K562 (cell line): ENCODE measurements around the gene DIAPH3. TPM values are rescaled to one million over a fixed set of nuclear protein-coding genes. Genes with fewer than 3 reads are reported as not detected.
A peak's percentile ranks its signal among the peaks of the same experiment; 100 is the strongest.

Source experiments
- ATAC-seq: fragments of 200-7000 bp; cut with Tn5 transposase; 3 replicates; pipeline ENCODE4 v1.9.1; 2020; ENCODE audit warnings: moderate library complexity
- BruUV-seq: library from RNA; stranded (reverse); fragments of 400-500 nt; replicated peaks from 2 replicates; lab custom pipeline; 2021; lab: Mats Ljungman, UMichigan
- CTCF ChIA-PET: fragments of 300-600 bp; formaldehyde crosslinking; extraction: SDS; loops from one replicate; lab custom pipeline; 2021; ENCODE audit warnings: low intra/inter-chr PET ratio; lab: Yijun Ruan, JAX
- POLR2A ChIA-PET: fragments of 300-600, 350-650 bp; sonication (Branson Sonifier 250); formaldehyde crosslinking; extraction: SDS; loops from one replicate; lab custom pipeline; 2021; ENCODE audit warnings: antibody characterized with exemption, inconsistent platforms; lab: Yijun Ruan, JAX
- DNase-seq, 4 experiments: peaks; one replicate each; pipeline versions ENCODE4 v3.0.0 to v3.0.0-alpha.2; 2011 to 2018; ENCODE audit warnings: low spot score in 3 of 4, mixed read lengths in 3 of 4; ENCODE audit errors: extremely low read depth in 1 of 4
- FAIRE-seq: peaks from 2 replicates; lab custom pipeline; 2011; peaks lifted over from hg19 to GRCh38; lab: Jason Lieb, UNC
- H2AFZ ChIP-seq: 2 replicates; pipeline ENCODE4 v1.6.0; 2011; ENCODE audit warnings: low read depth, low read length, control low read depth, inconsistent platforms
- H3K27ac ChIP-seq: fragments of 200-600 bp; 3 replicates; pipeline ENCODE4 v1.8.0; 2011; ENCODE audit warnings: low read depth, mild to moderate bottlenecking, control low read depth, inconsistent platforms, low read length, moderate library complexity, mixed read lengths; ENCODE audit errors: extremely low read depth
- H3K27me3 ChIP-seq, 2 experiments: fragments of 300-600 bp in 1 of 2; 2 replicates in 1 of 2; 3 replicates in 1 of 2; pipeline versions ENCODE4 v1.6.0 to v1.8.0; 2011; ENCODE audit warnings: inconsistent platforms in 2 of 2, low read length in 2 of 2, mild to moderate bottlenecking in 1 of 2, mixed read lengths in 1 of 2, moderate library complexity in 1 of 2; ENCODE audit not compliant: control insufficient read depth in 2 of 2, insufficient read depth in 2 of 2
- H3K36me3 ChIP-seq: fragments of 300-600 bp; 3 replicates; pipeline ENCODE4 v1.8.0; 2011; ENCODE audit warnings: mild to moderate bottlenecking, low read length, inconsistent platforms; ENCODE audit not compliant: control insufficient read depth, insufficient read depth
- H3K4me1 ChIP-seq, 2 experiments: fragments of 200-600 bp in 1 of 2; replicated peaks in 1 of 2; 2 replicates in 1 of 2; 3 replicates in 1 of 2; pipeline versions ENCODE4 v1.5.1 to v1.8.0; 2011; ENCODE audit warnings: inconsistent platforms in 2 of 2, low read length in 2 of 2, mild to moderate bottlenecking in 1 of 2, mixed read lengths in 1 of 2, moderate library complexity in 1 of 2; ENCODE audit not compliant: control insufficient read depth in 2 of 2, insufficient read depth in 2 of 2
- H3K4me2 ChIP-seq: 2 replicates; pipeline ENCODE4 v1.6.1; 2011; ENCODE audit warnings: low read length, control low read depth, inconsistent platforms, mixed read lengths; ENCODE audit not compliant: insufficient read depth
- H3K4me3 ChIP-seq: fragments of 200-600 bp; sonication (generic), shearing (Covaris generic); 2 replicates; pipeline ENCODE4 v1.5.1; 2016; ENCODE audit warnings: control low read depth, inconsistent platforms
- H3K79me2 ChIP-seq: fragments of 200-600 bp; 3 replicates; pipeline ENCODE4 v1.8.0; 2011; ENCODE audit warnings: low read length, inconsistent platforms; ENCODE audit not compliant: control insufficient read depth, insufficient read depth
- H3K9ac ChIP-seq, 2 experiments: 2 replicates each; pipeline versions ENCODE4 v1.6.0 to v1.6.1; 2011; ENCODE audit warnings: low read depth in 2 of 2, low read length in 2 of 2, control low read depth in 1 of 2, inconsistent platforms in 1 of 2, mild to moderate bottlenecking in 1 of 2, mixed read lengths in 1 of 2; ENCODE audit not compliant: insufficient read depth in 1 of 2
- H3K9me1 ChIP-seq: one replicate; pipeline ENCODE4 v1.6.0; 2011; ENCODE audit warnings: inconsistent platforms, mild to moderate bottlenecking, low read length, moderate library complexity; ENCODE audit not compliant: control insufficient read depth, insufficient read depth
- H3K9me3 ChIP-seq: replicated peaks from 2 replicates; pipeline ENCODE4 v1.5.1; 2011; ENCODE audit warnings: low read depth, low read length, inconsistent platforms; ENCODE audit not compliant: control insufficient read depth, insufficient read depth
- H4K20me1 ChIP-seq: replicated peaks from 2 replicates; pipeline ENCODE4 v1.6.1; 2011; ENCODE audit warnings: low read length, inconsistent platforms, mixed read lengths; ENCODE audit not compliant: control insufficient read depth, insufficient read depth
- CEBPB ChIP-seq: fragments of 450-650 bp; IDR thresholded peaks from 2 replicates; pipeline ENCODE4 v1.6.1; 2016; ENCODE audit warnings: missing genetic modification characterization, missing compliant biosample characterization
- IFI16 ChIP-seq: fragments of 250-450 bp; sonication (Bioruptor Pico); IDR thresholded peaks from 2 replicates; pipeline ENCODE4 v2.1.2; 2022; ENCODE audit warnings: mild to moderate bottlenecking, inconsistent platforms
- OTX1 ChIP-seq: fragments of 450-650 bp; formaldehyde crosslinking; IDR thresholded peaks from 2 replicates; pipeline ENCODE4 v1.4.0; 2022; ENCODE audit warnings: mild to moderate bottlenecking
- TCF7 ChIP-seq: sonication (generic); IDR thresholded peaks from 2 replicates; pipeline ENCODE4 v1.6.1; 2016; ENCODE audit warnings: antibody characterized with exemption, borderline replicate concordance
- XRCC4 ChIP-seq: IDR thresholded peaks from one replicate; pipeline ENCODE4 v1.6.1; 2011; ENCODE audit not compliant: insufficient read depth, insufficient read length; ENCODE audit errors: extremely low read depth
- ZNF232 ChIP-seq: sonication (generic); formaldehyde crosslinking; IDR thresholded peaks from 2 replicates; pipeline ENCODE4 v1.8.0; 2022; ENCODE audit warnings: mild to moderate bottlenecking, missing genetic modification reagents
- ZNF507 ChIP-seq: conservative IDR thresholded peaks from 2 replicates; pipeline ENCODE4 v1.6.1; 2017; ENCODE audit warnings: missing genetic modification characterization, missing compliant biosample characterization
- WGBS: fragments of 100-300 bp; shearing (Covaris generic); methylation state at CpG from one replicate; pipeline ENCODE4 v1.1.6; 2016; ENCODE audit warnings: low coverage, mixed read lengths; ENCODE audit not compliant: insufficient coverage; ENCODE audit errors: missing lambda C conversion rate; 5-methylcytosine and 5-hydroxymethylcytosine counted together
- in situ Hi-C: fragments of 300-500 bp; cut with MboI; formaldehyde crosslinking; loops from 4 replicates; pipeline ENCODE4 v1.15.0; 2018; ENCODE audit warnings: inconsistent platforms, mixed read lengths
- intact Hi-C: fragments of 100-400 bp; cut with micrococcal nuclease; formaldehyde crosslinking; loops from 2 replicates; pipeline ENCODE4 v1.14.2; 2022
- polyA plus RNA-seq, 8 experiments: library from polyadenylated mRNA; depleted of rRNA in 4 of 8; stranded (reverse) in 5 of 8; unstranded in 3 of 8; fragments of >200 nt; fragmentation: Nextera tagmentation in 2 of 8; fragmentation: Illumina TruSeq in 1 of 8; extraction: Ambion mirVana in 2 of 8; extraction: Trizol in 1 of 8; gene quantifications; 2 replicates each; pipeline versions ENCODE4 v1.2.1 to v1.2.3, GENCODE V29; 2011 to 2014; ENCODE audit warnings: inconsistent platforms in 1 of 8, missing spikeins in 1 of 8
- total RNA-seq, 7 experiments: library from RNA; depleted of rRNA in 6 of 7; stranded (reverse); fragments of >200 nt in 6 of 7; fragmentation: Illumina TruSeq in 2 of 7; extraction: Trizol in 2 of 7; gene quantifications; 2 replicates each; pipeline versions ENCODE4 v1.2.1 to v1.2.3, GENCODE V29; 2011 to 2021; ENCODE audit warnings: low replicate concordance in 1 of 7
- TF ChIP-seq, protein P1 (sequence below): sonication (generic); formaldehyde crosslinking; IDR thresholded peaks from 2 replicates; pipeline ENCODE4 v1.8.1; 2023; ENCODE audit warnings: mild to moderate bottlenecking, missing genetic modification reagents

Gene DIAPH3
- total and polyA plus RNA-seq, 9 of the 15 experiments (the other 6 are each of a cell fraction or from before 2014, with no cell fraction given), result 9.0 to 18.7 (median 14.7) TPM

DNA sequence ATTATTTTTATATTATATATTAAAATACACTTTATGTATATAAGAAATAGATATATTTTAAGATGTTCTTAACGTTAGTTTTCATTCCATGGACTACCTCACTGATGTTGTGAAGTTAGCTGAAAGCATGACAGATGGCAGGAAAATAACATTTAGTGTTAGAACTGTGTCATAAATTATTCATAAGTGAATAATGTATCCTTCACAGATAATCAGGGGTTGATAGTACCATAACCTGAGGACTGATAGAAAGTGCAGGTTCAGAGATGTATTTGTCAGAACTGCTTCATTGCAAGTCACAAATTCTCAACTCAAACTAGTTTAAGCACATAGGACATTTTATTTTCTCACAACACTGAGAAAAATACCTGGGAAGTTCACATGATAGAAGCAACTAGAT lies 14.6 kb upstream of the DIAPH3 start (continued):
- TF ChIP-seq, protein P1, sequence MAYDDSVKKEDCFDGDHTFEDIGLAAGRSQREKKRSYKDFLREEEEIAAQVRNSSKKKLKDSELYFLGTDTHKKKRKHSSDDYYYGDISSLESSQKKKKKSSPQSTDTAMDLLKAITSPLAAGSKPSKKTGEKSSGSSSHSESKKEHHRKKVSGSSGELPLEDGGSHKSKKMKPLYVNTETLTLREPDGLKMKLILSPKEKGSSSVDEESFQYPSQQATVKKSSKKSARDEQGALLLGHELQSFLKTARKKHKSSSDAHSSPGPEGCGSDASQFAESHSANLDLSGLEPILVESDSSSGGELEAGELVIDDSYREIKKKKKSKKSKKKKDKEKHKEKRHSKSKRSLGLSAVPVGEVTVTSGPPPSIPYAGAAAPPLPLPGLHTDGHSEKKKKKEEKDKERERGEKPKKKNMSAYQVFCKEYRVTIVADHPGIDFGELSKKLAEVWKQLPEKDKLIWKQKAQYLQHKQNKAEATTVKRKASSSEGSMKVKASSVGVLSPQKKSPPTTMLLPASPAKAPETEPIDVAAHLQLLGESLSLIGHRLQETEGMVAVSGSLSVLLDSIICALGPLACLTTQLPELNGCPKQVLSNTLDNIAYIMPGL (CRISPR knock-in tag), result no peak
- TF ChIP-seq ZNF507, result no peak
- no peak for TF ChIP-seq IFI16 (CRISPR knock-in tag)
- no peak for TF ChIP-seq ZNF232 (CRISPR knock-in tag)
- TF ChIP-seq OTX1, result no peak
- TF ChIP-seq XRCC4, result no peak

DNA sequence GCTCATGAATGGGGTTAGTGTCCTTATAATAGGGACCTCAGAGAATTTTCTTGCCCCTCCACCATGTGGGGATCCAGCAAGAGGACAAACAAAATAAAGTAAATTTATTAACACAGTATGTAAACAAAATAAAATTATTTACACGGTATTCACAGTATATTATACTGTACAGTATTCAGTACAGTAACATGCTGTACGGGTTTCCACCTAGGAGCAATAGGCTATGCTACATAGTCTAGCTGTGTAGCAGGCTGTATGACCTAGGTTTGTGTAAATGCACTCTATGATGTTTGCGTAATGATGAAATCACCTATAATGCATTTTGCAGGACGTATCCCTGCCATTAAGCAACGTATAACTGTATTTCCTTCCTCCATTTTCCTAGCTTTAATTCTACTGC lies 11.8 kb upstream of the DIAPH3 start:
- H4K20me1 ChIP-seq, result no peaks in the 10 kb centered on the region
- H3K4me1 ChIP-seq, result peaks cover 0 to 1% of the 10 kb centered on the region in 2 experiments; a peak in 2 of 5 replicates
- no peak overlapping the region for H3K4me3 ChIP-seq
- no peak overlapping the region; the same call in 1 of the 2 replicates for H2AFZ ChIP-seq
- no peaks in the 10 kb centered on the region for H3K27me3 ChIP-seq
- H3K9me1 ChIP-seq, result no peaks in the 10 kb centered on the region
- no peaks in the 10 kb centered on the region for H3K9me3 ChIP-seq
- 61% methylated on average over 5 of the region's 5 CpGs for WGBS
- DNase-seq (no peak), ATAC-seq (peak; percentile 63), FAIRE-seq (no peak)
- ChIA-PET CTCF (no interaction called here), POLR2A (interaction anchor here (1.0 kb wide), 1 partner anchor 11 kb away, joined by 3 read pairs; no protein-coding TSS in a partner anchor)
- H3K27ac ChIP-seq, result no peak overlapping the region
- no TSS peak for BruUV-seq
- no peaks in the 10 kb centered on the region for H3K36me3 ChIP-seq
- H3K9ac ChIP-seq, result no peak overlapping the region
- H3K4me2 ChIP-seq, result no peak overlapping the region
- no peaks in the 10 kb centered on the region for H3K79me2 ChIP-seq
- intact Hi-C loops (no loop called here), in situ Hi-C loops (no loop called here)
- 0 out of 2 replicates have a peak, but pooled peaks have one; percentile 18 for TF ChIP-seq CEBPB (tag)
- TF ChIP-seq TCF7, result no peak
